NCI-H345 treated with DMSO at 0.1 percent for 48 hours (cell line): ENCODE measurements around the gene CHMP2A.

ENCODE experiments used
- DNase-seq: peaks from one replicate; lab custom pipeline; 2025; ENCODE audit not compliant: unreplicated experiment; lab: John Stamatoyannopoulos, UW

Gene CHMP2A

GRCh38 chr19:58570770-58571574 is 16.1 kb upstream of the CHMP2A start:
- DNase-seq: no peak

- no peak for DNase-seq
Observed at GRCh38 chr19:58569943-58570670, 15.2 kb upstream of the CHMP2A start.

DNA sequence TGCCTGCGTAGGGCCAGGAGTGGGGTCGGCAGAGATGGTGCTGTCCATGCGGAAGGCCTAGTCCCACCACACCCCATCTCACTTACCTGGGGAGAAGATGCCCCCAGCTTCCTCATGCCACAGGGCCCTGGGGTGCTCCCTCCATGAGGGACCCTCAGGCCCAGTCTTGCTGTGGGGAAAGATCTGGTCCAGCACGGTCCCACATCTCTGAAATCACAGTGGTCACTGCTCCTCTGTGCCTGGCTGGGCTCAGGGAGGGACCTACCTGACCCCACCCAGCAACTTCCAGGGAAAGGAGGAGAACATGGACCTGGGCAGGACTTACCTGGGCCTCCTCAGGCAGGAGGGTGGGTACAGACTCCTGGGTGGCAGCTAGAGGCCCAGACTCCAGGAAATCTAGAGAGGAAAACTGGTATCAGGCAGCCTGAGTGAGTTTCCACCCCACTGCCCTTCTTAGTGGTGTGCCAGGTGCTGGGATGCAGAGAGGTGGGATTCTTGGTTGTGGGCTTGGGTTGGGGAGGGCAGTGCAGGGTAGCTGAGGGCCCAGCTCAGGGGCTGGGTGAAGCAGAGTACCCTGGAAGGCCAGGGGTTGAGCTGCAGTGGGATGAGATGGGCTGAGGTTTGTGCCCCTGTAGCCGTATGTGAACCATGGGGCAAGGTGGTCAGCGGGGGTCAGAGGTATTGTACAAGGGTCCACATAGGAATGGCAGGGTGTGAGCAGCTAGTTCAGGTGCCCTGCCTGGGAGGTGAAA is 14.5 kb upstream of the CHMP2A start:
- DNase-seq: no peak

GRCh38 chr19:58568453-58569130 is 13.7 kb upstream of the CHMP2A start:
- no peak for DNase-seq

DNA sequence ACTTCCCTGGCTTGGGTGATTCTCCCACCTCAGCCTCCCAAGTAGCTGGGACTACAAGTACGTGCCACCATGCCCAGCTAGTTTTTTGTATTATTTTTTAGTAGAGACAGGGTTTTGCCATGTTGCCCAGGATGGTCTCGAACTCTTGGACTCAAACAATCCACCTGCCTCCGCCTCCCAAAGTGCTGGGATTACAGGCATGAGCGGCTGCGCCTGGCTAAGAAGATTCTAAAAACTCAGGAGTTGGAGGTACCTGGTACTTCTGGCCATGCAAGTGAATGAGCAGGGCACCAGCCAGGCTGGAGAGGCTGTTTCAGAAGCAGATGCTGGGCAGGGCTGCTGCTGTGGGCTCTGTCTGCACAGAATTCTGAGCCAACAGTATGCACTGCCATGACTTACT is 12.1 kb upstream of the CHMP2A start:
- no peak for DNase-seq

DNA sequence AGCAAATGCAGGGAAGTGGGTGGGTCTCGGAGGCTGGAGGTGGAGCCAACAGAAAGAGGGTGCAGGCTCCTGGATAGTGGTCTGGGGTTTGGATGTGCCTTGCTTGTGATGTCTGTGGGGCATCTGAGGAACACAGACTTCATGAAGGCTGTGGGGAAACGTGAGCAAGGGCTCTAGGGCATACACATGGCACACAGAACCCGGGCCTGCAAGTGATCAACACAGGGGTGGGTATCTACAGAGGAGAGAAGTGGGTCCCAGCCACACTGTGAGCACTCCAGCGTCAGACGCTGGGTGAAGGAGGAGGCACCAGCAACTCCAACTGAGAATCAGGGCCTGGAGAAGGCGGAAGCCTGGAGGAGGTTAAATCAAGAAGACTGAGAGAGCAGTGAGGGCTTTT is 8.9 kb upstream of the CHMP2A start:
- DNase-seq: no peak

DNA sequence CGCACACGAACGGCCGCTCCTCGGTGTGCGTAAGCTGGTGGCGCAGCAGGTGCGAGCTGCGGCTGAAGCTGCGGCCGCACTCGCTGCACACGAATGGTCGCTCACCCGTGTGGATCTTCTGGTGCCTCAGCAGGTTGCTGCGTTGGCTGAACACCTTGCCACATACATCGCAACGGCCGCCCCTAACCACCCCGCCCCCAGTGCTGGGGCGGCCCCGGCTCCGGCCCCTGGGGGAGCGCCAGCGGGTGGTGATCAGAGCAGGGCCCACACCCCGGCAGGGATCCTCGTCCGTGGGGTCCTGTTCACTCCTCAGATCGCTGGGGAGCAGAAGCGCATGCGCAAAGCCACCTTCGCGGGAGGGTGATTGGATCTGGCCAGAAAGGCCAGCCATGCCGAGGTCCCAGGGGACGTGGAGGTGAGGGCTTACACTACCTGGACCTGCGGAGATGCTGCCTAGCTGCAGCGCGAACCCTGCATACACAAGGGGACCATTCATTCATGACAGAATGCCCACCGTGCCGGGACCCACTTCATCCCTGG is 8.2 kb upstream of the CHMP2A start:
- DNase-seq: no peak

DNA sequence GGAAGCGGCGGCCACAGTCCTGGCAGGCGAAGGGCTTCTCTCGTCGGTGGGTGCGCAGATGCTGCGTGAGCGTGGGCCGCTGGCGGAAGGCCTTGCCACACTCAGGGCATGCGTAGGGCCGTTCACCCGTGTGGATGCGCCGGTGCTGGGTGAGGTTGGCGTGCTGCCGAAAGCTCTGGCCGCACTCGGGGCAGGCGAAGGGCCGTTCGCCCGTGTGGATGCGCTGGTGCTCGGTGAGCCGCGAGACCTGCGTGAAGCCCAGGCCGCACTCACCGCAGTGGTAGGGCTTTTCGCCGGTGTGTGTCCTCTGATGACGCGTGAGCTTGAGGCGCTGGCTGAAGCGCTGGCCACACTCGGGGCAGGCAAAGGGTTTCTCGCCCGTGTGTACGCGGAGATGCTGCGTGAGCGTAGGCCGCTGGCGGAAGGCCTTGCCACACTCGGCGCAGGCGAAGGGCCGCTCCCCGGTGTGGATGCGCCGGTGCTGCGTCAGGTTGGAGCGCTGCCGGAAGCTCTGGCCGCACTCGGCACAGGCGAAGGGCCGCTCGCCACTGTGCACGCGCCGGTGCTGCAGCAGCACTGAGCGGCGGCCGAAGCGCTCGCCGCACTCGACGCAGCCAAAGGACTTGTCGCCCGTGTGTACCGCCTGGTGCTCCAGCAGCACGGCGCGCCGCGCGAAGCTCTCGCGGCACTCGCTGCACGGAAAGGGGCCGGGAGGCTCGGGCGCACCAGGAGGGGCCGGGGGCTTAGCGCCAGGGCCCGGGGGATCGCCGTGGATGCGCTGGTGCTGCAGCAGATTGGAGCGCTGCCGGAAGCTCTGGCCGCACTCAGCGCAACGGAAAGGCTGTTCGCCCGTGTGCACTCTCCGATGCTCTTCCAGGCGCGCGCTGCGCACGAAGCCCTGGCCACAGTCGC is 7.5 kb upstream of the CHMP2A start:
- no peak for DNase-seq

GRCh38 chr19:58561373-58562121 is 6.6 kb upstream of the CHMP2A start:
- DNase-seq: no peak

DNA sequence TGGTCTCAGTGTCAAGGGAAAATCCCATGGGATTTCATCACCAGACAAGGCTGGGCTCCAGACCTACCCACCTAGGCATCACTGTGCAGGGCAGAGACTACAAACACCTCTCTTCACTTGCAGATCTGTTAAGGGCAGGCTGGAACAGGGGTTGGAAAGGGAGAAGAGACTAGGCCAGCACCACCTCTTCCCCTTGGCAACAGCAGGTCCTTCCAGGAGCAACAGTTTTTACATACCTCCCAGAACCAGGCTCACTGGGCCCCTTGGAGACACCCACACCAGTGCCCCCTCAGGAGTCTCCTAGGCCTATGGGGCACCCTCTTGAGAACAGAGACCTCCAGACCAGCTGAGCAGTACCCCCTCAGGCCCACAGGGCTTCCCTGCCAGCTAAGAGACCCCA is 6.0 kb upstream of the CHMP2A start:
- no peak for DNase-seq

- DNase-seq: no peak
Observed at GRCh38 chr19:58560007-58560887, 5.3 kb upstream of the CHMP2A start.

GRCh38 chr19:58559275-58560006 is 4.5 kb upstream of the CHMP2A start:
- DNase-seq: no peak

- no peak for DNase-seq
Observed at GRCh38 chr19:58558623-58559274, 3.8 kb upstream of the CHMP2A start.

- DNase-seq: no peak
Observed at GRCh38 chr19:58558066-58558622, 3.2 kb upstream of the CHMP2A start, which contains the start of gene UBE2M. UBE2M (minus strand) TSS chr19:58558611; CDS start chr19:58558381, 230 bp downstream.

DNA sequence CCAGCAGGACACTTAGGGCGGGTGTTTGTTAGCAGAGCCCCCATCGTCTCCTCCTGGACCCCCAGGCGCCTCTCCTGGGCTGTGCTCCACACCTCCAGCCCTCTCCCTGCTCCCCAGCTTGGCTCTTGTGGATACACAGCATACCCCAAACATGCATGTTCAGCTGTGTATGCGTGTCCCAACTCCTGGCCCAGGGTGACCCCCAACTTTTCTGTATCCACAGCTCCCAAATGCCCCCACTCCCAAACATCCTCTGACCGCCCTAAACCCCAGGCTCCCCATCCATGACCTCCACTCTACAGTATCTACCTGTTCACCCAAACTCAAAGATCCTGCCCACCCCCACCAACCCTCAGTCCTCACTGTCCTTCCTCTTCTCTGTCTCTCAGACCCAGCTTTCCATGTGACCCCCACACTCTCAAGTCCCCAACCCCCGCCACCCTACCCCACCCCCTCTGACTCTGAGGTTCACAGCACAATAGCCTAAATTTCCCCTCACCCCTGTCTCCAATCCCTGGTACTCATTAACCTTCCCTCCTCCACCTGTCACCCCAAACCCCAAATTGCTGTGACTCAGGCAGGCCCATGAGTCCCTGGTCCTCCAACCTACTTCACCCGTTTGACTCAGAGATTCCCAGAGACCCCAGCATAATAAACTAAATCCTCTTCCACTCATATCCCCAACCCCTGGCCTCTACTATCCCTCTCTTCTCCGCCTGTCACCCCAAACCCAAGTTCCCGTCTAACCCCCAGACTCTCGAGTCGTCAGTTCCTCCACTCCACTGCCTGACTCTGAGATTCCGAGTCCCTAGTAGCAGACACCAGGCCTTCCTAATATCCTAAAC is 2.5 kb upstream of the CHMP2A start:
- no peak for DNase-seq
